C4-2B (cell line): ENCODE measurements around the gene ROCK1.

Experiments used
- H3K27ac ChIP-seq: fragments of 450-650 bp; 2 replicates; pipeline ENCODE4 v1.5.1; 2017
- ZFX ChIP-seq: fragments of 450-650 bp; IDR thresholded peaks from 2 replicates; pipeline ENCODE4 v1.6.1; 2017
- TF ChIP-seq, protein P1 (sequence below): fragments of 450-650 bp; conservative IDR thresholded peaks from 2 replicates; pipeline ENCODE4 v1.5.1; 2017; ENCODE audit warnings: mild to moderate bottlenecking

ROCK1 gene

DNA sequence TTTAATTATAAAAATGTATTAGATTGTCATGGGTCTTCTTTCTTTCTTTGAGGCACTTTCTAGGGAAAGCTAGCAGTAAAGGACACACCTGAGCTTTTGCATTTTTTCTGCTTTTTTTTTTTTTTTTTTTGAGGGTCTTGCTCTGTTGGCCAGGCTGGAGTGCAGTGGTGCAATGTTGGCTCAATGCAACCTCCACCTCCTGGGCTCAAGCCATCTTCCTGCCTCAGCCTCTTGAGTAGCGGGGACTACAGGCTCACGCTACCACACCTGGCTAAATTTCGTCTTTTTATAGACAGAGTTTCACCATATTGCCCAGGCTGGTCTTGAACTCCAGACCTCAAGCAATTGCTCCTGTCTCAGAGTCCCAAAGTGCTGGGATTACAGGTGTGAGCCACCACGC lies 40.5 kb downstream of the ROCK1 start:
- H3K27ac ChIP-seq, result no peak overlapping the region
- TF ChIP-seq, protein P1, sequence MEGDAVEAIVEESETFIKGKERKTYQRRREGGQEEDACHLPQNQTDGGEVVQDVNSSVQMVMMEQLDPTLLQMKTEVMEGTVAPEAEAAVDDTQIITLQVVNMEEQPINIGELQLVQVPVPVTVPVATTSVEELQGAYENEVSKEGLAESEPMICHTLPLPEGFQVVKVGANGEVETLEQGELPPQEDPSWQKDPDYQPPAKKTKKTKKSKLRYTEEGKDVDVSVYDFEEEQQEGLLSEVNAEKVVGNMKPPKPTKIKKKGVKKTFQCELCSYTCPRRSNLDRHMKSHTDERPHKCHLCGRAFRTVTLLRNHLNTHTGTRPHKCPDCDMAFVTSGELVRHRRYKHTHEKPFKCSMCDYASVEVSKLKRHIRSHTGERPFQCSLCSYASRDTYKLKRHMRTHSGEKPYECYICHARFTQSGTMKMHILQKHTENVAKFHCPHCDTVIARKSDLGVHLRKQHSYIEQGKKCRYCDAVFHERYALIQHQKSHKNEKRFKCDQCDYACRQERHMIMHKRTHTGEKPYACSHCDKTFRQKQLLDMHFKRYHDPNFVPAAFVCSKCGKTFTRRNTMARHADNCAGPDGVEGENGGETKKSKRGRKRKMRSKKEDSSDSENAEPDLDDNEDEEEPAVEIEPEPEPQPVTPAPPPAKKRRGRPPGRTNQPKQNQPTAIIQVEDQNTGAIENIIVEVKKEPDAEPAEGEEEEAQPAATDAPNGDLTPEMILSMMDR, result no peak
- no peak for TF ChIP-seq ZFX

DNA sequence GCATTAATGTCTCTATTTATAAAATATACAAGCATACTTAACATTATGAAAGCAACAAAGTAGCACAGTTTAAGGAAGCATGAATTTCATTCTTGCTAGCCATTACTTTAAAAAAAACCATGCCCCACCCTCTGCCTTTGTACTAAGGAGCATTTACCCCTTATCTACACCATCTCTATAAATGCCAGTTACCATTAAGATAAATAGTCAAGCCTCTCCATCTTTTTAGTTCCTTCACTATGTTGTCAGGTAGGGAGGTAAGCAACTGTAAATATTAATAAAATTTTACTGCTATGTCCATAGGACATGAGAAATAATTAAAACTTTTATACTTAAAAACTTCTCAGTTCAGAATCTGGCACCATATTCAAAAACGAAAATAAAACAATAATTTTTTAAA lies 42.1 kb downstream of the ROCK1 start:
- TF ChIP-seq, protein P1, result no peak
- TF ChIP-seq ZFX, result no peak
- H3K27ac ChIP-seq, result no peak overlapping the region

DNA sequence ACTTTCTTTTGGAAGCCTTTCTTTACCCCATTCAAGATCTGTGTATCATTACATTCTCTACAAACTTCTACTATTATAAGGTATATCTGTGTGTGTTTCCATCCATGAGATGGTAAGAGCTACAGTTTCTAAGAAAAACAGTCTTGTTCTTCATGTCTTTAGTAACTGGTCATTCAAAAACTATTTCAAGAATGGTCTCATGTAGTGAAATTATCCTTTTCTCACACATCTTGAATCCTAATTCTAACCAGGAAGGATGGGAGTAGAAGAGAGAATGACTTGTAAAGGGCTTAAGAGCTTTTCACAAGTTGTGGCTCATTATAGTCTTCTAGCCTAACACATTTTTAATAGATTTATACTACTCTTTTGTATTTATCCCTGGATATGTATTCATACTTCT lies 47.3 kb downstream of the ROCK1 start:
- H3K27ac ChIP-seq, result no peak overlapping the region
- TF ChIP-seq, protein P1, result no peak
- no peak for TF ChIP-seq ZFX

DNA sequence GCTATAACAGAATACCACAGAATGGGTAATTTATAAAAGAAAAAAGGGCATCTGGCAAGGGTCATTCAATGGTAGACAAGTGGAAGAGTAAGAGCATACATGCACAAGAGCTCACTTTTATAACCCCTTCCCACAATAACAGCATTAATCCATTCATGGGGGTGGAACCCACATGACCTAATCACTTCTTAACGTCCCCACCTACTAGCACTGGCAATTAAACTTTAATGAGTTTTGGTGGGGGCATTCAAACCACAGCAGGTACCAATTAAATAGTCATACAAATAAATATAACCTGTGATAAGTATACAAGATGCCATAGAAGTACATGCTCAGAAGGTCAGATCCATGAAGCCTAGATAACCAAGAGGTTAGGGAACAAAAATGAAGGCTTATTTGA lies 48.6 kb downstream of the ROCK1 start:
- no peak for TF ChIP-seq ZFX
- TF ChIP-seq, protein P1, result no peak
- H3K27ac ChIP-seq, result no peak overlapping the region

DNA sequence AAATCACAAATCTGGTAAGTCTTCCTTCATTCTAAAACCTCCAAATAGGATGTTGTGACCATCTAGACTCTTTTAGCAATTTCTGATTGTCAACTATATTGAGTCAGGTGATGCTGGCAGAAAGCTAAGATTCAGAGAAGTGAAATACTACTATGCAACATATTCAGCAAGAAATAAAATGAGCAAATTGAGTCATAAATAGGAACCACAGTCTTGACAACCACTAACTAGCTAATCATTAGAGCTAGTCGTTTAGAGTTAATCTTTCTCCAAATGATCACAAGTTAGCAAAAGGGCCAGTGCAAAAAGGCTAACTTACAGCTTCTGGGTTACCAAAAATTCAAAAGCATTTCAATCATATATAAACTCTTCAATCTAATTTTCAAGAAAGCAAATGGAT lies 54.5 kb downstream of the ROCK1 start:
- TF ChIP-seq, protein P1, result no peak
- TF ChIP-seq ZFX, result no peak
- H3K27ac ChIP-seq, result no peak overlapping the region

DNA sequence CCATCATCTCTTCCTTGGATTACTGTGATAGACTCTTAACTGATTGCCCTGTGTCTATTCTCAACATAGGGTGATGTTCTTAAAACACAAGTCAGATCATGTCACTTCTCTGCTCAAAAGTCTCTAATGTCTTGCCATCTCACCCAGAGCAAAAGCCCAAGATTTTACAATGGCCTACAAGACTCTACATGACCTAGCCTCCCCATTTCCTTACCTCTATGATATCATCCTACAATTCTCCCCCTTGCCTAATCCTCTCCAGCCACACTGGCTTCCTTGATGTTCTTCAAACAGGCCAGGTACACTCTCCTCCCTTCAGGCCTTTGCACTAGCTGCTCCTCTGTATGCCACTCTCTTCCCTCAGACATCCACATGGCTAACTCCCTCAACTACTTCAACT lies 55.1 kb downstream of the ROCK1 start:
- TF ChIP-seq, protein P1, result no peak
- TF ChIP-seq ZFX, result no peak
- no peak overlapping the region for H3K27ac ChIP-seq

DNA sequence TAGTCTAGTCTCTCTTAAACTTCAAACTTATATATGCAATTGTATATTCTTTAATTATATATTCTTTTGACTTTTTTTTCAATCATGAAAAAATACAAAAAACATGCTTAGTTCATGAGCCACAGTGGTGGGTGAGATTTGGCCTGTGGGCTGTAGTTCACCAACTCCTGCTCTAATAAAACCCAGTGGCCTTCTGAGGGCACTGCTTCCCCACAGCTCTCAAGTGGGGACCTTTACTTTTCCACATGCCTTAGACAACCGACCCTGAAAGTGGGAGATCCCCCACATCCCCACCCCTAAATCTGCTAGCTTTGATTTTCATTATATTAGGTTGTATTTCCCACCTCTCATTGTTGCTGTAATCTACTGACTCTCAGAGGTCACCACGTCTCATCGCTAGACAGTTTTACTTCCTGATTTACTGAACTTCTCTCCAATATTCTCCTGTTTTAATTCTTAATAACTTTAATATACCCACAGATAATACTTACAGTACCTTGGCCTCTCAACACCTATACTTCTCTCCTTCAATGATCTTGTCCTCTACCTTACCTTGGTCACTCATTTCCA lies 57.3 kb downstream of the ROCK1 start:
- TF ChIP-seq ZFX, result no peak
- TF ChIP-seq, protein P1, result no peak
- H3K27ac ChIP-seq, result no peak overlapping the region
